GM19043 (cell line): ENCODE results near the gene ZNF700.
"Not testable (repeated sequence)": the region's sequence is repeated elsewhere in the genome, so short reads cannot be mapped to it uniquely, and the experiment has no call there.

Source experiments
- ATAC-seq: cut with Tn5 transposase; IDR thresholded peaks from one replicate; pipeline ENCODE4 v1.9.1; 2021; ENCODE audit warnings: low read depth; ENCODE audit not compliant: unreplicated experiment

Gene ZNF700

DNA sequence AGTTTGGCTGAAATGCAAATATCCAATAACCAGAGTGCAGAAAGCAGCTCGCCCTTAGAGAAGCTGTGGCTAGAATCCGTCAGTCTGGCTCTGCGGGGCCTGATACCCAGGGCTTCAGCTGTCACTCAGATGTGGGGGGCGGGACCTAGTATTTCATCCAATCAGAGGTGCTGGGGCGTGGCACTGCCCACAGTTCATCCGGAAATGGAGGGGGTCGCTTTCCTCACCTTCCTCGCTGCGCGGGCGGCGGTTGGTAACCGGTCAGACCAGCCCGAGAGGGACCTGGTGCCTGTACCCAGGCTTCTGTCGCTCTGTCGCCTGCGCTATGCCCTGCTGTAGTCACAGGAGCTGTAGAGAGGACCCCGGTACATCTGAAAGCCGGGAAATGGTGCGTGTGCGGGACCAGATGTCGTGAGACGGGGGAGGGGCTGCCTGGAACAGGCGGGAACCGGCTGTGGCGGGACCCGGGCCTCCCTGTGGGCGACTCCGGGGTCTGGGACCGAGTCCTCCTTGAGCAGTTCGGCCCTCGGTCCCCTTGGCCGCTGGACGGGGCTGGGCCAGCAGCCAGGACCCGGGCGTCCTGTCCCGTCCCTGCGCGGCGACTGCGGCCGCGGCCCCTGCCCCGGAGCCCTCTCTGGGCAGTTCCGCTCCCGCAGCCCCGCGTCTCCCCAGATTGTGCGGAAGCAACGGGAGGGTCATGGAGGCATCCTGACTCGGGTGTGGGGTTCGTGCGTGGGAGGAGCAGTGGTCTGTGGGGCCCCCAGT is at the start of gene ZNF700:
Gene ZNF700 (plus strand): TSS at position 222 of the 765 bp plus-strand sequence. CDS start 104 bp downstream, at position 326.
- ATAC-seq, result peak; percentile 77

DNA sequence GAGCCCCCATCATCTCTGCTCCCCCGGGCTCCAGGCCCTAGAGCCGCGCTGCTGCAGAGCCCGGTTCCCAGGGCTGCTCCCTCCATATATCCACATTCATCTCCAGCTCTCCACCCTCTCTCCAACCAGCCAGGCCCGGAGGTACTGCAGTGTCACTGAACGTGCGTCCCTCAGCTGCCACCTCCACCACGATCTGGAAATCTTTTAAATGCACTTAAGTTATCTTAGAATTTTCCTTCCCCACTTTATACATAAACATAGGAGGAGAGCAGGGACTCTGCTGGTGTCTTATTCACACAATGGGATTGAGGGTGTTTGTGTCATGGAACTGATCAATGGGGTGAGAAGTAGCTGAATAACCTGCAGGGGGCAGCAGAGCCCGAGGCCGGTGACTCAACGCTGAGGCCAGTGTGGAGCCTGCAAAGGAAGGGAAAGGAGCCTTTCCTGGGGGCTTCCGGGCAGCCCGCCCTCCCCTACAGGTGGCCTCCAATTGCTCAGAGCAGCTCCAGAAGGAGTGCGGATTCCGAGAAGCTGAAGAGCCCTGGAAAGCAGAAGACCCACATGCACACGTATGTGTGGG is 45.1 kb upstream of the ZNF700 start:
- ATAC-seq, result not testable (repeated sequence)

DNA sequence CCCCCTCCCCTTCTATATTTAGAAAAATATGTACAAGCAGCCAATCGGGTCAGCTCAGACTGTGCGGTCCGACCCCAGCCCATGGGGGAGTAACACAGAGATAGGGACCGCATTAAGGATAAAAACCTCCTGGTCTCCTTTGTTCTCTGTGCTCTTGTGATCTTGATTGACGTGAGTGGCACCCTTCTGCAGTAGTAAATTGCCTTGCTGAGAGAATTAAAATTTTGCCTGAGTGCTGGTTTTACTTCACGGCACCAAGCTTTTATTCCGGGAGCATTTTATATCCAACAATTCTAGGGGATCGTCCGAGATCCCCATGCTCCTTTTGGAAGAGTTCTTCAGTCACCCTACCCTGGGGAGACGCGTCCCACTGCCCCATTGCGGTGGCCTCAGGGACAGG is 44.3 kb upstream of the ZNF700 start:
- no peak for ATAC-seq

DNA sequence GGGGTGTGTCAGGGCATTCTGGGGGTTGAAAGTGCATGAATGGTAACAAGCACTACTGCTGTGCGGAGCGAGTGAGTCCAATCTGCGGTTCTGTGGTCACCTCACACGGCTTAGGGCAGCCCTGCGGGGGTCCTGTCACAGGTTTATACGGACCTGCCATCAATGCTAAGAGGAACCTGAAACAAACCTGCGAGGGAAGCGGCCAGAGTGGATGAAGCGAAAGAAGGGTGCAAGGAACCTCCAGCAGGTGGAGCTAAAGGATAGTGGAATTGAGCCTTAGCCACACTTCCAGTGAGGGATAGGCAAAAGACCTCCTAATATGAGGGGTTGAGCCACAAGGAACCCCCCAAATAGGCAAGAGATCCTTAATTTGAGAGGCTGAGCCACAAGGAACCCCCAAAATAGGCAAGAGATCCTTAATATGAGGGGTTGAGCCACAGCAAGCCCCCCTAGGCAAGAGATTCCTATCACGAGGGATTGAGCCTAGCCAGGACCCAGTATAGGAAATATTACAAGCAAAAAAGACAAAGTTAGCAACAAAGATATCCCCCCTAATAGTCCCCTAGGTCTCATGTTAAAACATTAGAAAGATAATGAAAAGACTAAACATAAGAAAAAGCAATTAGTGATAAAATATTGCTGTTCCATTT is 43.6 kb upstream of the ZNF700 start:
- ATAC-seq, result no peak

DNA sequence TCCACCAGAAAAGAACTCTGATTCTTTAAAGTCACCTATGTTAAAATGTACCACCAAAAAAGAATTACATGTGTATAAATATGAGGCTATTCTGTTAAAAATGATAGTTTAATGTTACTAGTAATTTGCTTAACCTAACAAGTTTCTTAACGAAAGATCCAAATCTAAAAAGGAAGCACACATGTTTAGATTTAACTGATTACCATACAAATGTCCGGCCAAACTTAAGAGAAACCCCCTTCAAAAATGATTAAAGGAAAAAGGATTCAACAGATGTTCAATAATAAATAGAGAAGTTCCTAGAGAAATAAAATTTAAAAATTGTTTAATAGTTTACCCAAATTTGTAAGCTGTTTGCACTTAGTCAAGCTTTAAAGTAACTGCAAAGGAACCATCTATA is 42.3 kb upstream of the ZNF700 start:
- ATAC-seq, result no peak

DNA sequence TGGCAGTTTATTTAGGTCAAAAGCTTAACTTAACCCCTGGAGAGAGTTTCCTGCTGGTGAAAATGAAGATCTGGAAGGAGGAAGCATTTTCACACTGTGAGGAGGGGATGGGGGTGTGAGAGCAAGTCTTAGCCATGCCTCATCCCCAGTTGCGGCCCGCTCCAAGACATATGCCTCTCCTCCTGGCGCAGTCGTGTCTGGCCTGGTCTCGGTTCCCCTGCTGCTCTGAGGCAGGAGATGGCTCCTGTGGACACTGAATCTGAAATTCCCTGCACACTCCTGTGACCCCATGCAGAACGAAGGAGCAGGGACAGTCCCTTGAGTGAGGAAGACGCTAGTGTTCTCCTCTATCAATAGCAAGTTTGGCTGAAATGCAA is 37.7 kb upstream of the ZNF700 start:
- ATAC-seq, result peak; percentile 24

DNA sequence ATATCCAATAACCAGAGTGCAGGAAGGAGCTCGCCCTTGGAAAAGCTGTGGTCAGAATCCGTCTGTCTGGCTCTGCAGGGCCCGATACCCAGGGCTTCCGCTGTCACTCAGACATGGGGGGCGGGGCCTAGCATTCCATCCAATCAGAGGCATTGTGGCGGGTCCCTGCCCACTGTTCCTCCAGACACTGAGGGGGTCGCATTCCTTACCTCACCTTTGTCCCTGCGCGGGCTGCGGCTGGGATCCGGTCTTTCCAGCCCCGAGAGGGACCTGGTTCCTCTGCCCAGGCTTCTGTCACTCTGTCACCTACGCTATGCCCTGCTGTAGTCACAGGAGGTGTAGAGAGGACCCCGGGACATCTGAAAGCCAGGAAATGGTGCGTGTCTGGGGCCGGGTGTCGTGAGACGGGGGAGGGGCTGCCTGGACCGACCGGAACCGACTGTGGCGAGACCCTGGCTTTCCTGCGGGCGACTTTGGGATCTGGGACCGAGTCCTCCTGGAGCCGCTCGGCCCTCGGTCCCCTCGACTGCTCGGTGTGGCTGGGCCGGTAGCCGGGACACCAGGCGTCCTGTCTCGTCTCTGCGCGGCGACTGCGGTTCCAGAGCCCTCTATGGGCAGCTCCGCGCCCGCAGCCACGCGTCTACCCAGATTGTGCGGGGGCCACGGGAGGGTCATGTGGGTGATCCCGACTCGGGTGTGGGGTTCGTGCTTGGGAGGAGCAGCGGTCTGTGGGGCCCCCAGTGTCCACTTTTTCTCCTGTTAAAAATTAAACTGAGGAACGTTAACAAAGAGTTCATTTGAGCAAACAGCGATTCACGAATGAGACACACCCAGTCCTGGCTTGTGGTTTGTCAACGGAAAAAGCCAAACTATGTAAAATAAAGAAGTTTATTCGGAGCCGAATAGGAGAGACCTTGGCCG is 37.0 kb upstream of the ZNF700 start, which contains the start of gene ZNF69:
Gene ZNF69 (plus strand): TSS at position 172 of the 921 bp plus-strand sequence. CDS start 142 bp downstream, at position 314.
- peak; percentile 70 for ATAC-seq

DNA sequence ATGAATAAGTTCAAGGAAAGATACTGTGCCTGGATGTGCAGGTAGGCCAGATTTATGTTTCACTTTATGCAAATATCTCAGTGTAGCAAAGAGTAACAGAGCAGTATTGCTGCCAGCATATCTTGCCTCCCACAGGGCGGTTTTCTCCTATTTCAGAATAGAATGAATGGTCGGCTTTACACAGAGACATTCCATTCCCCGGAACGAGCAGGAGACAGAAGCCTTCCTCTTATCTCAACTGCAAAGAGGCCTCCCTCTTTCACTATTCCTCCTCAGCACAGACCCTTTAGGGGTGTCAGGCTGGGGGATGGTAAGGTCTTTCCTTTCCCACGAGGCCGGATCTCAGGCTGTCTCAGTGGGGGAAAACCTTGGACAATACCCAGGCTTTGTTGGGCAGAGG is 35.0 kb upstream of the ZNF700 start:
- not testable (repeated sequence) for ATAC-seq

DNA sequence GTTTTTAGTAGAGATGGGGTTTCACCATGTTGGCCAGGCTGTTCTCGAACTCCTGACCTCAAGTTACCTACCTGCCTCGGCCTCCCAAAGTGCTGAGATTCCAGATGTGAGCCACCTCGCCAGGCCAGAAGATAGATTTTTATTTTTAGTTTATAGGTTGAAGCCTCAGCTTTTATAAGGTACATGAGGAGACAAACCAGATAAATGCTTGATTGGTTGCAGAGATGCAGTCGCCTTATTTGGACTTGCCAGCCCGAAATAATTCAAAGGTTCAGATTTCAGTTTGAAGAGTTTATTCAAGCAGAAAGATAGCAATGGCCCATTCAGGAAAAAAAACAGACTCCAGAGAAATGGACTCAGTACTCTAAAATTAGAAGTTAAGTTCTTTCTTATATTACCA is 34.3 kb upstream of the ZNF700 start:
- no peak for ATAC-seq

DNA sequence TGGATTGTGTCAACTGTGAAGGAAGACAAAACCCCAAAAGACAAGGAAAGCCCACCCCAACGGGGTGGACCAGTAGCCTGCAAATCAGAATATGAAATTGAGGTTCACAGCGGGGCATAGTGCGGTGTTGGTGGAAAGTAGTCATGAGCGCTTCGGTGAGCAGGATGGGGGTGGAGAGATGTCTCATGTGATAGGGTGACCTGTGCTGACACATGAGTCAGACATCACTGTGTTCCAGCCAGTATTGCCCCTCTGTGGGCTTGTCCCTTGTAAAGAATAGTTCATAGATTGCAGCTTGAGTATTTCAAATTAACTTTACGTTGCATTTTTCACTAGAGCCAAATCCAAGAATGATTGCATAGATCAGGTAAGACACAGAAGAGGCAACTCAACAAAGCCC is 30.1 kb upstream of the ZNF700 start:
- ATAC-seq, result no peak

DNA sequence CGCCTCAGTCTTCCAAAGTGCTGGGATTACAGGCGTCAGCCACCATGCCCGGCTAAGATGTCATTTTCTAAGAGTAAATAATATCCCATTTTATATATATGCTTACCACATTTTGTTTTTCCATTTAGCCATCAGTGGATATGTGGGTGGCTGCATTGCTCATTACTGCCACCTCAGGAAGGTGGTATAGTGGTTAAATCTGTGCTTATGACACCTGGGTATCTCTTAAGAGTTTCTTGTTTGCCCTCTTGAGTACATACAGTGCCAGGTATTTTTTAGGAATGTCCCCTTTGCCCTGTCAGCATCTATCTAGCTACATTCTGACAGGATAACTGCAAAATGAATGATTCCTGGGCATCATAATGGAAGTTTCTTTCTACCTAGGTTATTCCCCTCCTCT is 22.7 kb upstream of the ZNF700 start:
- no peak for ATAC-seq

DNA sequence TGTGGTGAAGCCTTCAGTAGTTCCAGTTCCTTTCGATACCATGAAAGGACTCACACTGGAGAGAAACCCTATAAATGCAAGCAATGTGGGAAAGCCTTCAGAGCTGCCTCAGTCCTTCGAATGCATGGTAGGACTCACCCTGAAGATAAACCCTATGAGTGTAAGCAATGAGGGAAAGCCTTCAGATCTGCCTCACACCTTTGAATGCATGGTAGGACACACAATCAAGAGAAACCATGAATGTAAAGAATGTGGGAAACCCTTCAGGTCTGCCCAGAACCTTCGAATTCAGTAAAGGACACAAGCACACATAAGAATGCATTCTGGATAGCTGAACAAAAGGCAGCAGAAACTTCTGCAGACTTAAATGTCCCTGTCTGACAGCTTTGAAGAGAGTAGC is 19.0 kb upstream of the ZNF700 start:
- no peak for ATAC-seq

DNA sequence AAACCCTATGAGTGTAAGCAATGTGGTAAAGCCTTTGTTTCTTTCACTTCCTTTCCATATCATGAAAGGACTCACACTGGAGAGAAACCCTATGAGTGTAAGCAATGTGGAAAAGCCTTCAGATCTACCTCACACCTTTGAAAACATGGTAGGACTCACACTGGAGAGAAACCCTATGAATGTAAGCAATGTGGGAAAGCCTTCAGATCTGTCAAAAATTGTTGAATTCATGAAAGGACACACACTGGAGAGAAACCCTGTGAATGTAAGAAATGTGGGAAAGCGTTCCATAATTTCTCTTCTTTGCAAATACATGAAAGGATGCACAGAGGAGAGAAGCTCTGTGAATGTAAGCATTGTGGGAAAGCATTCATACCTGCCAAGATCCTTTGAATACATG is 13.0 kb upstream of the ZNF700 start:
- ATAC-seq, result not testable (repeated sequence)

DNA sequence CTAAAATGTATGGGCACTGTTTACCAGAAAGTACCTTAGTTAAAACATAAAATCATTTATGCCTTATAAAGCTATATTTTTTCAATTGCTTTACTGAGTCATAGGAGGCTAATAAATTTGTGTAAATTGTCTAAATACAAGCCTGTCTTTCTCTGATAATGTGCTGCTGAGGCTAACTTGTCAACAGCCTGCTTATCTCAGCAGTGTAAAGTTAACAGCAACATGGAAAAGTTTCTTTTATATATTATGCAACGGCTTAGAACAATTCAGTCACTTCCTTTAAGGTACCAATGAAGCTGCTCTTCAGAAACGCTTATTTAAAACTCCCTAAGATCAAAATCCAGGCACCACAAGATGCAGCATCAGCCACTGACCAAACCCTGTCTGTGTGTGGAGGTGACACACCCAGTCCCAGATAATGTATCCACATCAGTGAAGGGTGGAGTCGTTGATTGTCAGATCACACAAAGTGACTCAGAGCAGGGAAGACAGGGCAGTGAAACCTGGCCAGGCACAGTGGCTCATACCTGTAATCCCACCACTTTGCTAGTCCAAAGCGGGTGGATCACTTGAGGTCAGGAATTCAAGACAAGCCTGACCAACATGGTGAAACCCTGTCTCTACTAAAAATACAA is 10.4 kb upstream of the ZNF700 start:
- ATAC-seq, result not testable (repeated sequence)

DNA sequence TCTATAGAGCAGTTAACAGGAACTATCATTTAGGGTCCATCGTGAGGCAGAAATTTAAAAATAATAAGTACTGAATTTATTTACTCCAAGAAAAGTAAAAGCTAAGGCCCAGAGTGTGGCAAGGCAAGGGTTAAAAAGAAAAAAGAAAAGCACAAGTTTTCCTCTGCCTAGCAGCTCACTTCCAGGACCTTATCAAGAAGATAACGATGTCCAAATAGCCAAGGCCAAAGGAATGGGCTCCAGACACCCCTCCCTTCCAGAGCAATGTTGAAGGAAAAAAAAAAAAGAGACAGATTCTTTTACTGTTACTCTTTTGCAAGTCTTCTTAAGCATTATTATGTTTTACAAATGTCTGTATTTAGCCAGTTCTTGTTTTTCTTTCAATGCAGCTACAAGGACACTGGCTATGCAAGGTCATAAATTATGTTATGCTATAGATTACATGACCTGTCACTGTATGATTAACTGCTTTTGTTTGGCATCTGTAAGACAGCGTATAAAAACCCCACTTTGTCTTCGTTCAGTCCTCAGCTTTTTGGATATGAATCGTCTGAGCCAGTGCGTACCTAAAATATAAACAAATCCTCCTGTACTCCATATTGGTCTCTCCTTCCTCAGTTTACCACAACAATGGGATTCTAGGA is 2.9 kb upstream of the ZNF700 start:
- no peak for ATAC-seq

DNA sequence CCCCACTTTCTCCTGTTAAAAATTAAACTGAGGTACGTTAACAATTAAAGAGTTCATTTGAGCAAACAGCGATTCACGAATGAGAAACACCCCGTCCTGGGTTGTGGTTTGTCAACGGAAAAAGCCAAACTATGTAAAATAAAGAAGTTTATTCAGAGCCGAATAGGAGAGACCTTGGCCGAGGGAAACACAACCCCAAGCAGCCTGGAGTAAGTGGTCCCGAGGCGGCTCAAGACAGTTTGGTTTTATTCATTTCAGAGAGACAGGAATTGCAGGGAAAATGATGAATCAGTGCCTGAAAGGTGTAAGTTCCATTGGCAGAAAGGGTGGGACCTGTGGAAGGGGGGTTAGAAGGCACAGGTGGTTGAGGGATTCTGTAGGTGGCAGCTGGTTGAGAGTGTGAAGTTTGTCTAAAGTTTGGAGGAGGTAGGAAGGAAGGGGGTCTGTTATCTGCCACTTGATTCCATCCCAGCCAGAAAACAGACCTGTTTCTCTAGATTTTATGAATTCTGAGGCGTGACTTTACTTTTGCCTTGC is 812 bp downstream of the ZNF700 start:
- ATAC-seq, result not testable (repeated sequence)

DNA sequence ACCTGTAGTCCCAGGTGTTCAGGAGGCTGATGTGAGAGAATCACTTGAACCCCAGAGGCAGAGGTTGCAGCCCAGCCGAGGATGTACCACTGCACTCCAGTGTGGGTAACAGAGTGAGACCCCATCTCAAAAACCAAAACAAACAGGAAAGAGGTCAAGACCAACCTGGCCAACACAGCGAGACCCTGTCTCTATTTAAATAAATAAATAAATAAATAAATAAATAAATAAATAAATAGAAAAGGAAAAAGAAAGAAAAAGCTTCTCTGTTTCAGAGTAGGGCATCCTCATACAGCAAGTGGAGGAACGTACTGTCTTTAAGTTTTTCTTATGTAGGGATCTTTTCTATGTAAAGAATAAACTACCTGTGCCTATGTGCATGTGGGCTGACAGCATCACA is 2.3 kb downstream of the ZNF700 start:
- ATAC-seq, result no peak

DNA sequence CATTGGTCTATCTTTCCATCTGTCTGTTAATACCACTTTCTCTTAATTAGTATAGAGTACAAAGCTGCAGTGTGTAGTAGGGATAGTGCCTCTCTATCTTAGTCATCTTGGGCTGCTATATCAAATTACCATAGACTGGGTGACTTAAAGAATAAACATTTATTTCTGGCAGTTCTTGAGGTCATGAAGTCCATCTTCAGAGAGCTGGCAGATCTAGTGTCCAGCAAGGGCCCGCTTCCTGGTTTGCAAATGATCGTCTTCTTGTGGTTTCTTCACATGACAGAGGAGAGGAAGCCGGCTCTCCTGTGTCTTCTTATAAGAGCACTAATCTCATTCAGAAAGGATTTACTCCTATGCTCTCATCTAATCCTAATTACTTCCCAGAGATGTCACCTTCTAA is 6.1 kb downstream of the ZNF700 start:
- ATAC-seq, result no peak

DNA sequence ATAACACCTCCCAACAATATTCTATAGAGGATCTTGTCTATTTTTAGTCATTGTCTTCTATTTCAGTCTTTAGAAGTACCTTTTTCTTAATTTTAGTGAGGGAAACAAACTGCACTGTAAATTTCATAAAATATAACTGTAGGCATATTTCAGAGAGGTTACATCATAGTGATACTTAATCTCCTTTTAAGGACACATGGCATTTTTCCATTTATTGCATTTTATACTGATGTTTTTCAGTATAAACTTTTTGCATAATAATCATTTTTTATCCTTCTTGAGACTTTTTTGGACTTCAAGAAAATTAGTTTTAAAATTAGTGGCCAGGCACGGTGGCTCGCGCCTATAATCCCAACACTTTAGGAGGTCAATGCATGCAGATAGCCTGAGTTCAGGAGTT is 6.6 kb downstream of the ZNF700 start:
- no peak for ATAC-seq
